ENCODE measurements around the gene TTC16.

DNA sequence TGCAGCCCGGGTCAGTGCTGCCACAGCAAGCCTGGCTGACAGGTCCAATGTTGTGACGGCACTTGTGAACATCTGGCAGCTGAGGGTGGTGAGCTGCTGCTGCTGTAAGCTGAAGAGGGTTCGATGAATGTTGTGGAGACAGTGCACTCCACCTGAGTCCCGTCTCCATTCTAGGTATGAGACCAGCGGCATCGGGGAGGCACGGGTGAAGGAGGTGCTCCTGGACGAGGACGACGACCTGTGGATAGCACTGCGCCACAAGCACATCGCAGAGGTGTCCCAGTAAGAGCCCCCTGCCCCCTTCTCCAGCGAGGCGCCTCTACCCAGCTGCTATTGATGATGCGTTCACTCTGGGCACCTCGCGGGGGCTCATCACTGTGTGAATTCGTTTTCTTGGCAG is 48.0 kb upstream of the TTC16 start:
- no peak for TF ChIP-seq POLR2AphosphoS5 (IDR thresholded peaks at IDR 0.05; ENCODE audit: low read depth, low read length)
- no peak for TF ChIP-seq TAF1 (IDR thresholded peaks at IDR 0.05; ENCODE audit: borderline replicate concordance, low read depth, low read length)
- TF ChIP-seq POLR2A (IDR thresholded peaks at IDR 0.05; ENCODE audit: low read depth, low read length) = no peak

All from GM12892 (cell line).